GM21528 (cell line): ENCODE measurements around the gene CTXN1.

Experiments
- ATAC-seq: cut with Tn5 transposase; IDR thresholded peaks from one replicate; pipeline ENCODE4 v1.9.1; 2021; ENCODE audit warnings: mild to moderate bottlenecking, moderate library complexity; ENCODE audit not compliant: unreplicated experiment, low FRiP score

CTXN1 gene

DNA sequence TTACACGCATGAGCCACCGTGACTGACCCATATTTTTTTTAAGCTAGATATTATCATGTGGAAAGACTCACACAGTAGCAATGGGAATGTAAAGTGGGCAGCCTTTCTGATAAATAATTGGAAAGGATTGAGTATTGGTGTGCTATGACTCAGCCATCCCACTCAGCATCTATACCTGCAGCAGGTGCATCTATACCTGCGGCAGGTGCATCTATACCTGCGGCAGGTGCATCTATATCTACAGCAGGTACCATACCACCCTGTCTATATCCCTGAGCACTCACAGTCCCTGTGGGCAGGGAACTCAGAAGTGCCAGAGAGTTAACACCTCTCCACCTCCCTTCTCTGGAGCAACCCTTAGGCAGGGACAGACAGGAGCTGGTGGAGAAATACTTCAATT, 42.8 kb downstream of the CTXN1 start:
- ATAC-seq, result no peak

GRCh38 chr19:7881910-7882309, 44.0 kb downstream of the CTXN1 start:
- no peak for ATAC-seq

DNA sequence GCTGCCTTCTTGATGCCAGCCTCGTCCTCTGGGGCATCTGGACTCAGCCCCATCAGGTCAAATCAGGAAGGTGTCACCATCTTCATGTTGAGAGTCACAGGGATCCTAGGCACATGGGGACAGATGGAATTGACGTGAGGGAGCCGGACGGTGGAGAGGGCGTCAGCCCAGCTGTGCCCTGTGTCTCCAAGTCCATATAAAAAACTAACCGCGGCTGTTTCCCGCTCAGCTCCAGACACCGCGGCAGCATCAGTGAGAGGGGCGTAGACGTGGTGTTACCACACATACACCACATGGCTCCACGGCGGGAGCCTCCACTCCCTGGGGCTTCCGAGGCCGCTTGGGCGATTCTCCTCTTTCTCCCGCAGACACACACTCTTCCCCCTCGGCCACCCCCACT, 46.1 kb downstream of the CTXN1 start:
- no peak for ATAC-seq

- ATAC-seq, result no peak
Measured at GRCh38 chr19:7879111-7879807, 46.7 kb downstream of the CTXN1 start.

- ATAC-seq, result no peak
Measured at GRCh38 chr19:7877249-7877836, 48.6 kb downstream of the CTXN1 start.

GRCh38 chr19:7874897-7875273, 51.0 kb downstream of the CTXN1 start:
- no peak for ATAC-seq
